Trophoblast cell (in vitro differentiated cells and primary cell): Measurements from ENCODE around the gene SLC22A23.

ENCODE experiments used
- DNase-seq, 2 donors: peaks; one replicate each; pipeline ENCODE4 v3.0.0-alpha.2; 2016
- H2AFZ ChIP-seq: 2 replicates; pipeline ENCODE4 v1.6.1; 2013; ENCODE audit warnings: low read length, moderate library complexity, mild to moderate bottlenecking; ENCODE audit not compliant: insufficient read depth, poor library complexity
- H2AK5ac ChIP-seq: 2 replicates; pipeline ENCODE4 v1.6.1; 2013; ENCODE audit warnings: mild to moderate bottlenecking, low read length
- H2BK120ac ChIP-seq: 2 replicates; pipeline ENCODE4 v1.6.1; 2013; ENCODE audit warnings: low read length, mild to moderate bottlenecking, moderate library complexity; ENCODE audit not compliant: insufficient read depth, poor library complexity
- H2BK12ac ChIP-seq: 2 replicates; pipeline ENCODE4 v1.6.1; 2013; ENCODE audit warnings: mild to moderate bottlenecking, low read length, moderate library complexity
- H2BK5ac ChIP-seq: 2 replicates; pipeline ENCODE4 v1.6.1; 2013; ENCODE audit warnings: low read length, low read depth, moderate library complexity, mild to moderate bottlenecking; ENCODE audit not compliant: poor library complexity
- H3K14ac ChIP-seq: 2 replicates; pipeline ENCODE4 v1.6.1; 2013; ENCODE audit warnings: mild to moderate bottlenecking, low read length
- H3K18ac ChIP-seq: 2 replicates; pipeline ENCODE4 v1.6.1; 2013; ENCODE audit warnings: mild to moderate bottlenecking, low read length
- H3K23ac ChIP-seq: 2 replicates; pipeline ENCODE4 v1.6.1; 2013; ENCODE audit warnings: low read length
- H3K27ac ChIP-seq: 2 replicates; pipeline ENCODE4 v1.5.1; 2013; ENCODE audit warnings: low read depth, mild to moderate bottlenecking, inconsistent platforms, low read length, moderate library complexity
- H3K27me3 ChIP-seq: 2 replicates; pipeline ENCODE4 v1.6.1; 2013; ENCODE audit warnings: inconsistent platforms, mild to moderate bottlenecking, low read length, moderate library complexity; ENCODE audit not compliant: insufficient read depth
- H3K36me3 ChIP-seq, 2 experiments: 1 replicate in 1 of 2; 2 replicates in 1 of 2; pipeline ENCODE4 v1.6.1; 2013; ENCODE audit warnings: low read length in 2 of 2, mild to moderate bottlenecking in 2 of 2, moderate library complexity in 1 of 2; ENCODE audit not compliant: insufficient read depth in 2 of 2, control insufficient read depth in 1 of 2
- H3K4ac ChIP-seq: 2 replicates; pipeline ENCODE4 v1.6.1; 2013; ENCODE audit warnings: low read depth, mild to moderate bottlenecking, low read length, moderate library complexity
- H3K4me1 ChIP-seq, 2 experiments: 1 replicate in 1 of 2; 2 replicates in 1 of 2; pipeline ENCODE4 v1.6.1; 2013; ENCODE audit warnings: low read length in 2 of 2, mild to moderate bottlenecking in 2 of 2, moderate library complexity in 1 of 2; ENCODE audit not compliant: insufficient read depth in 2 of 2, control insufficient read depth in 1 of 2
- H3K4me2 ChIP-seq: 2 replicates; pipeline ENCODE4 v1.6.1; 2013; ENCODE audit warnings: inconsistent platforms, mild to moderate bottlenecking, low read length, moderate library complexity
- H3K4me3 ChIP-seq: 2 replicates; pipeline ENCODE4 v1.5.1; 2013; ENCODE audit warnings: mild to moderate bottlenecking, low read depth, low read length, inconsistent platforms
- H3K79me1 ChIP-seq: one replicate; pipeline ENCODE4 v1.6.1; 2013; ENCODE audit warnings: low read length
- H3K79me2 ChIP-seq: 2 replicates; pipeline ENCODE4 v1.6.1; 2013; ENCODE audit warnings: low read length, mild to moderate bottlenecking; ENCODE audit not compliant: control insufficient read depth, insufficient read depth, poor library complexity
- H3K9ac ChIP-seq: 2 replicates; pipeline ENCODE4 v1.6.1; 2013; ENCODE audit warnings: mild to moderate bottlenecking, low read length
- H3K9me3 ChIP-seq: 2 replicates; pipeline ENCODE4 v1.6.1; 2013; ENCODE audit warnings: low read depth, mild to moderate bottlenecking, control low read depth, inconsistent platforms, low read length; ENCODE audit not compliant: insufficient read depth
- H4K12ac ChIP-seq: 2 replicates; pipeline ENCODE4 v1.6.1; 2013; ENCODE audit warnings: low read depth, mild to moderate bottlenecking, low read length, moderate library complexity
- H4K8ac ChIP-seq: 2 replicates; pipeline ENCODE4 v1.6.1; 2013; ENCODE audit warnings: low read depth, mild to moderate bottlenecking, low read length, moderate library complexity
- H4K91ac ChIP-seq: one replicate; pipeline ENCODE4 v1.6.1; 2013; ENCODE audit warnings: low read depth, mild to moderate bottlenecking, low read length, moderate library complexity
- WGBS: extraction: QIAGEN DNeasy Blood & Tissue Kit; methylation state at CpG from one replicate; pipeline ENCODE4 v1.1.7; 2013; ENCODE audit warnings: missing lambda C conversion rate; ENCODE audit not compliant: insufficient read length, insufficient coverage; ENCODE audit errors: extremely low coverage; 5-methylcytosine and 5-hydroxymethylcytosine counted together

The SLC22A23 gene

DNA sequence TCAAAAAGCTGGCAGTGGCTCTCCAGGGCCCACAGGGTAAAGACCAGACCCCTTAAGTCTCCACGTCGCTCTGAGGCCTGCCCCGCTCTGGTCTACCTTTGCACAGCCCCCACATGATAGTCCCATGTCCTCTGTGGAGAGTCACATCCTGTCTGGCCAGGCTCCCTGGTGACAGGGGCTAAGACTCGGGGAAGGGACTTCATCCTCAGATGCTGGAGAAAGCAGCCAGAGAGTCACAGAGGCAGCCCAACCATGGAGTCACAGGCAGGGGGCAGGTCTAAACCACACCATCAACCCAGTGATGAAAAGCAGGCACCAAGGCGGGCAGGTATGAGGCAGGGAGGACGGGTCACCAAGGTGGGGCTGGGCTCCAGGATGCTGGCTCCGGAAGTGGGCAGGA, 62.2 kb downstream of the SLC22A23 start:
- Histone ChIP-seq H2BK12ac (no peak overlapping the region), H3K27me3 (no peaks in the 10 kb centered on the region), H3K18ac (peak overlapping the region; percentile 40), H2BK5ac (no peak overlapping the region), H3K79me1 (peaks cover 5% of the 10 kb centered on the region), H3K79me2 (peaks cover 3% of the 10 kb centered on the region), H3K4me3 (no peak overlapping the region), H3K14ac (no peak overlapping the region), H4K91ac (no peak overlapping the region), H3K9me3 (peaks cover 3% of the 10 kb centered on the region), H3K4me1 (peaks cover 5 to 13% of the 10 kb centered on the region in 2 experiments), H3K9ac (no peak overlapping the region), H4K8ac (peak overlapping the region; percentile 23), H2BK120ac (no peak overlapping the region), H2AK5ac (peak overlapping the region; percentile 36), H3K27ac (no peak overlapping the region), H3K23ac (no peak overlapping the region), H3K4me2 (no peak overlapping the region), H4K12ac (no peak overlapping the region), H2AFZ (no peak overlapping the region), H3K4ac (peak overlapping the region; percentile 10), H3K36me3 (peaks cover 6 to 7% of the 10 kb centered on the region in 2 experiments)
- DNase-seq, result no peak
- WGBS, result no CpG with 5 or more reads among the region's 7 CpGs

DNA sequence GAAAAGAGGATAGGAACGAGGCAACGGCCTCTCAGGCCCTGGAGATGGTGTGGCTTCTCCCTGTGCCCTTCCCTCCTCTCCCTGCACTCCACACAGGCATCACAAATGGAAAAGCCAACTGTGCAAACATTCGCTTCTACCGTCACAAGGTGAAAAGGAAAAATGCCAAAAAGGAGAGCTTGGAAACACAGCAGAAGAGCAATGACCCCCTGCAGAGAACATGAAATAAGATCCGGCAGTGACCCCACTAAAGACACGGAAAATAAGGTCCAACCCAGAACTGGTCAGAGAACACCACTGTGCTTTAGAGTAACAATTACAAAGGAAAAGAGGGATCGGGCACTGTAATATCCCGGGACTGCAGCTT, 63.0 kb downstream of the SLC22A23 start:
- no peak overlapping the region for H3K18ac ChIP-seq
- DNase-seq, result no peak
- no peak overlapping the region for H4K12ac ChIP-seq
- no peak overlapping the region for H3K14ac ChIP-seq
- H3K23ac ChIP-seq, result no peak overlapping the region
- H4K8ac ChIP-seq, result no peak overlapping the region
- H3K4me3 ChIP-seq, result no peak overlapping the region
- no peak overlapping the region for H3K27ac ChIP-seq
- H3K27me3 ChIP-seq, result no peaks in the 10 kb centered on the region
- H3K79me2 ChIP-seq, result peaks cover 3% of the 10 kb centered on the region
- H2BK5ac ChIP-seq, result no peak overlapping the region
- H3K4ac ChIP-seq, result no peak overlapping the region
- no peak overlapping the region for H2AK5ac ChIP-seq
- no peak overlapping the region for H4K91ac ChIP-seq
- no CpG with 5 or more reads among the region's 8 CpGs for WGBS
- H3K36me3 ChIP-seq, result peaks cover 9% of the 10 kb centered on the region in 2 experiments
- no peak overlapping the region for H2AFZ ChIP-seq
- no peak overlapping the region for H3K4me2 ChIP-seq
- peaks cover 5 to 13% of the 10 kb centered on the region in 2 experiments for H3K4me1 ChIP-seq
- peaks cover 5% of the 10 kb centered on the region for H3K79me1 ChIP-seq
- H2BK12ac ChIP-seq, result no peak overlapping the region
- peaks cover 3% of the 10 kb centered on the region for H3K9me3 ChIP-seq
- H3K9ac ChIP-seq, result no peak overlapping the region
- no peak overlapping the region for H2BK120ac ChIP-seq

DNA sequence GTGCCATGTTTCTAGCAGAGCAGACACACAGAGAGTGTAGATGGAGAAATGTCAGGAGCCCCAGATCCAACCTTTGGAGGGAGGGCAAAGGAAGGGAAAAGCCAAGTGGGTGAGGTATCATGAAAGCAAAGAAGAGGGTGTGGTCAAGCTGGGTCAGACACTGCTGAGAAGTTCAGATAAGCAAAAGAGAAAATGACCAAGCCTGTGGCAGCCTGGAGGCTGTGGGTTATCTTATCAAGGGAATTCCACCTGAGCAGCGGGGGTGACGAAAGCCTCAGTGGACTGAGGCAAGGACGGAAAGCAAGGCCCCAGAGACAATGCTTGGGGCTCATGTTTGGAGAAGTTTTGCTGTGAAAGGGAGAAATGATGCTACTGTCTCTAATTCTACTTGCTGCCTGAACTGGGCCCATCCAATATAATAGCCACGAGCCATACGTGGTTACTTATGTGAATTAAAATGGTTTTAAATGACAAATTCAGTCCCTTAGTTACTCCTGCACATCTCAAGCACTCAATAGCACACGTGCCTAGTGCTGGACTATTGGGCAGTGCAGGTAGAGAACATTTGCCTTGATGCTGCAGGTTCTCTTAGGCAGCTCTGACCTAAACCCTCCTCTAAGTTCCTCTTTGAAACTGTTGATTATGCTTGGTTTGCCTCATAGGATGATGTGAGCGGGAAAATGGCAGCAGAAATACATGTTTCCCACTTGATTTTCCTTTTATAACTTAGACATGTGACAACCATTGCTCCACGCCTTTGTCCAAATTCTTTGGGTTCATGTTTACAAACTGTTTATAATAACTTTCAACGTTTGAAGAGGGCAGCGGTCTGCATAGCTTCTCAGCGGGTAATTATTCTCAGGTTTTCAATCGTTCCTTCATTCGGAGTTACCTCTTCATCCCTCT, 63.7 kb downstream of the SLC22A23 start:
- no peak overlapping the region for H3K9ac ChIP-seq
- H3K18ac ChIP-seq, result no peak overlapping the region
- no peak overlapping the region for H2AFZ ChIP-seq
- H3K4ac ChIP-seq, result no peak overlapping the region
- no peaks in the 10 kb centered on the region for H3K27me3 ChIP-seq
- H3K9me3 ChIP-seq, result peaks cover 3% of the 10 kb centered on the region
- DNase-seq, result peak; percentile 57 to 80
- no peak overlapping the region for H4K12ac ChIP-seq
- no peak overlapping the region for H3K14ac ChIP-seq
- no peak overlapping the region for H2BK5ac ChIP-seq
- no peak overlapping the region for H3K4me2 ChIP-seq
- no peak overlapping the region for H4K8ac ChIP-seq
- H3K36me3 ChIP-seq, result peaks cover 7 to 9% of the 10 kb centered on the region in 2 experiments
- H3K79me2 ChIP-seq, result peaks cover 3% of the 10 kb centered on the region
- H2AK5ac ChIP-seq, result no peak overlapping the region
- H4K91ac ChIP-seq, result no peak overlapping the region
- peaks cover 5% of the 10 kb centered on the region for H3K79me1 ChIP-seq
- H3K23ac ChIP-seq, result no peak overlapping the region
- no peak overlapping the region for H3K4me3 ChIP-seq
- no peak overlapping the region for H2BK12ac ChIP-seq
- H3K4me1 ChIP-seq, result peaks cover 5 to 13% of the 10 kb centered on the region in 2 experiments
- no CpG with 5 or more reads among the region's 13 CpGs for WGBS
- H2BK120ac ChIP-seq, result no peak overlapping the region
- no peak overlapping the region for H3K27ac ChIP-seq

DNA sequence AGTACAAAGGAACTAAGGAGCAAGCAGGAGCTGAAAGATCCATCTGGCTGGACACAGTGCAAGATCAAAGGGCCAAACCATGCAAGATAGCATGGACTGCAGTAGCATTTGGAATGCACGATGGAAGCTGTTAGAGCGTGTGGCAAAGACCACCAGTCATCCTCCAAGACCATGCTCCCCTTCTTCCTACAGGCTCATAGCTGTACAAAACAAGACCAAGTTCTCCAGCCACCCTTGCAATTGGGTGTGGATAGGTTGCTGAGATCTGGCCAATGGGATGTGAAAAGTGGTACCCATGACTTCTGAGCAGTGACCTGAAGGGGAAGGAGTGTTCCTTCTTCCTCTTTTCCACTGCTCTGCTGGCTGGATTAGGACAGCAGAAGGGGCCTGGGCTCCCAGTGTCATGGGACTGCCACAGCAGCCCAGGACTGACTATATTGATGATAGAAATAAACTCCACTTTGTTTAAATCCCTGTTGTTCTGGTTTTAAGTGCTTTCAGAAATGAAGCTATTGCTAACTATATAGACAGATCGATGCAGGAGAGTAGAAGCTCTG, 64.9 kb downstream of the SLC22A23 start:
- no peak overlapping the region for H2BK120ac ChIP-seq
- H3K36me3 ChIP-seq, result peaks cover 11% of the 10 kb centered on the region in 2 experiments
- H4K91ac ChIP-seq, result no peak overlapping the region
- no peak overlapping the region for H3K27ac ChIP-seq
- H3K9ac ChIP-seq, result no peak overlapping the region
- peaks cover 3% of the 10 kb centered on the region for H3K9me3 ChIP-seq
- H3K23ac ChIP-seq, result peak overlapping the region; percentile 66
- H3K14ac ChIP-seq, result no peak overlapping the region
- H3K4ac ChIP-seq, result no peak overlapping the region
- peak overlapping the region; percentile 45 for H3K4me3 ChIP-seq
- no peak overlapping the region for H2BK12ac ChIP-seq
- H3K27me3 ChIP-seq, result no peaks in the 10 kb centered on the region
- no peak overlapping the region for H4K12ac ChIP-seq
- H3K4me1 ChIP-seq, result peaks cover 5 to 13% of the 10 kb centered on the region in 2 experiments
- no CpG with 5 or more reads among the region's 3 CpGs for WGBS
- no peak overlapping the region for H3K18ac ChIP-seq
- no peak overlapping the region for H2AFZ ChIP-seq
- no peak overlapping the region for H4K8ac ChIP-seq
- DNase-seq, result no peak
- H3K4me2 ChIP-seq, result no peak overlapping the region
- H2BK5ac ChIP-seq, result no peak overlapping the region
- peaks cover 3% of the 10 kb centered on the region for H3K79me2 ChIP-seq
- H2AK5ac ChIP-seq, result no peak overlapping the region
- H3K79me1 ChIP-seq, result peaks cover 5% of the 10 kb centered on the region
